Type B pancreatic cell (in vitro differentiated cells): ENCODE data around the gene MIPEP. TPM values are rescaled to one million over a fixed set of nuclear protein-coding genes. Genes with fewer than 3 reads are reported as not detected.

Experiments
- DNase-seq: peaks from one replicate; pipeline ENCODE4 v3.0.0; 2021; ENCODE audit warnings: mixed read lengths; ENCODE audit not compliant: unreplicated experiment; ENCODE audit errors: extremely low spot score
- H3K27ac Mint-ChIP-seq: 2 replicates; pipeline ENCODE4 v1.8.0; 2021; ENCODE audit warnings: mild to moderate bottlenecking, mixed read lengths
- H3K27me3 Mint-ChIP-seq: 2 replicates; pipeline ENCODE4 v1.8.0; 2021; ENCODE audit warnings: mixed read lengths
- H3K36me3 Mint-ChIP-seq: 2 replicates; pipeline ENCODE4 v1.8.0; 2021; ENCODE audit warnings: mixed read lengths
- H3K4me1 Mint-ChIP-seq: one replicate; pipeline ENCODE4 v1.8.0; 2021; ENCODE audit warnings: mixed read lengths; ENCODE audit not compliant: unreplicated experiment
- H3K4me3 Mint-ChIP-seq: 2 replicates; pipeline ENCODE4 v1.8.0; 2021; ENCODE audit warnings: mild to moderate bottlenecking, mixed read lengths
- H3K9me3 Mint-ChIP-seq: 2 replicates; pipeline ENCODE4 v1.8.0; 2021; ENCODE audit warnings: mixed read lengths
- CTCF ChIP-seq: fragments of 200-600 bp; sonication (generic); conservative IDR thresholded peaks from 2 replicates; pipeline ENCODE4 v1.5.0; 2021; ENCODE audit warnings: antibody characterized with exemption, mild to moderate bottlenecking
- total RNA-seq: library from RNA; stranded (reverse); gene quantifications from 2 replicates; pipeline ENCODE4 v1.2.1, GENCODE V29; 2021; ENCODE audit warnings: low replicate concordance

Gene MIPEP
- total RNA-seq, 1 donor from 2014 or later, result 29.9 TPM

DNA sequence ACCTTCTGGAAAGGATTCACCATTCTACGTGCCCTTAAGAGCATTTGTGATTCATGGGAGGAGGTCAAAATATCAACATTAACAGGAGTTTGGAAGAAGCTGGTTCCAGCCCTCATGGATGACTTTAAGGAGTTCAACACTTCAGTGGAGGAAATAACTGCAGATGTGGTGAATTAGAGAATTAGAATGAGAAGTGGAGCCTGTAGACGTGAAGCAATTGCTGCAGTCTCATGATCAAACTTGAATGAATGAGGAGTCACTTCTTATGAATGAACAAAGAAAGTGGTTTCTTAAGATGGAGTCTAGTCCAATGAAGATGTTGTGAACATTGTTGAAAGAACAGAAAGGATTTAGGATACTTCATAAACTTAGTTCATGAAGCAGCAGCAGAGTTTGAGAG is 189.9 kb downstream of the MIPEP start:
- H3K9me3 Mint-ChIP-seq, result peaks cover under 1% of the 10 kb centered on the region
- no peak for TF ChIP-seq CTCF
- no peak overlapping the region for H3K27ac Mint-ChIP-seq
- no peak overlapping the region for H3K4me3 Mint-ChIP-seq
- no peaks in the 10 kb centered on the region for H3K27me3 Mint-ChIP-seq
- H3K4me1 Mint-ChIP-seq, result peaks cover 16% of the 10 kb centered on the region
- H3K36me3 Mint-ChIP-seq, result no peaks in the 10 kb centered on the region
- no peak for DNase-seq

- Mint-ChIP-seq H3K4me3 (no peak overlapping the region), H3K9me3 (peaks cover 5% of the 10 kb centered on the region), H3K27ac (no peak overlapping the region), H3K27me3 (no peaks in the 10 kb centered on the region), H3K4me1 (peaks cover 17% of the 10 kb centered on the region), H3K36me3 (no peaks in the 10 kb centered on the region)
- no peak for TF ChIP-seq CTCF
- no peak for DNase-seq
These were observed 191.4 kb downstream of the MIPEP start for GRCh38 chr13:23697772-23698313.

- Mint-ChIP-seq H3K27me3 (no peaks in the 10 kb centered on the region), H3K27ac (no peak overlapping the region), H3K36me3 (no peaks in the 10 kb centered on the region), H3K9me3 (peaks cover 5% of the 10 kb centered on the region), H3K4me1 (peaks cover 15% of the 10 kb centered on the region), H3K4me3 (no peak overlapping the region)
- no peak for TF ChIP-seq CTCF
- DNase-seq, result no peak
These were observed 192.6 kb downstream of the MIPEP start for GRCh38 chr13:23696610-23697009.

GRCh38 chr13:23695711-23696464 is 193.3 kb downstream of the MIPEP start:
- peaks cover 5% of the 10 kb centered on the region for H3K9me3 Mint-ChIP-seq
- H3K36me3 Mint-ChIP-seq, result no peaks in the 10 kb centered on the region
- DNase-seq, result no peak
- TF ChIP-seq CTCF, result no peak
- H3K27ac Mint-ChIP-seq, result no peak overlapping the region
- H3K4me3 Mint-ChIP-seq, result no peak overlapping the region
- peaks cover 9% of the 10 kb centered on the region for H3K4me1 Mint-ChIP-seq
- no peaks in the 10 kb centered on the region for H3K27me3 Mint-ChIP-seq

GRCh38 chr13:23695196-23695595 is 194.0 kb downstream of the MIPEP start:
- Mint-ChIP-seq H3K27ac (no peak overlapping the region), H3K9me3 (peaks cover 5% of the 10 kb centered on the region), H3K27me3 (no peaks in the 10 kb centered on the region), H3K4me1 (peaks cover 9% of the 10 kb centered on the region), H3K4me3 (no peak overlapping the region), H3K36me3 (no peaks in the 10 kb centered on the region)
- DNase-seq, result no peak
- no peak for TF ChIP-seq CTCF
